Choroid plexus epithelial cell (primary cell): ENCODE measurements around the gene ATP10A.

Experiments used
- DNase-seq: peaks from one replicate; pipeline ENCODE4 v3.0.0-alpha.2; 2010; ENCODE audit warnings: low read depth
- H3K4me3 ChIP-seq: 2 replicates; pipeline ENCODE4 v1.5.1; 2011; ENCODE audit warnings: low read depth, mild to moderate bottlenecking, control low read depth, low read length, moderate library complexity
- TF ChIP-seq, protein P1 (sequence below): conservative IDR thresholded peaks from 2 replicates; pipeline ENCODE4 v1.5.1; 2011; ENCODE audit warnings: low read depth, mild to moderate bottlenecking, control low read depth, inconsistent platforms, low read length, moderate library complexity

ATP10A gene

DNA sequence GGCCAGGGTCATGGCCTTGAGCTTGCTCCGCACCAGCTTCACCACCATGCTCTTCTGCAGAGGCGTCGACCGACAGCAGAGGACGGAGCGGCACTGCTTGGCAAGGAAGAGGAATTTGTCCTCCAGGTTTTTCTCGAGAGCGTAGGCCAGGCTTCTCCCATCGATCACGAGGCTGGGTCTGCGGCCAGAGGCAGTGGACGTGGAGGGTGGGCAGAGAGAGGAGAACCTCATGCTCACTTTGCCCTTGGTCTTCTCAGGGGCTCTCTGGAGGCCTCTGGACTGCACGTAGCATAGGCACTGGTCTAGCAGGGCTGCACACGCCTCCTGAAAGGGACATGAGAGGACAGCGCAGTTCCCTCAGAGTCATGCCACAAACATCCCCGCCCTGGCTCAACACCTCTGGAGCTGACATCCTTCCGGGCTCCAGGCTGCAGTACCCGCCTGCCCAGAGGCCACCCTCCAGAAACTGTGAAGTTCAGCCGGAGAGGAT lies 168.3 kb downstream of the ATP10A start:
- H3K4me3 ChIP-seq: no peak overlapping the region
- DNase-seq: no peak
- TF ChIP-seq, protein P1, sequence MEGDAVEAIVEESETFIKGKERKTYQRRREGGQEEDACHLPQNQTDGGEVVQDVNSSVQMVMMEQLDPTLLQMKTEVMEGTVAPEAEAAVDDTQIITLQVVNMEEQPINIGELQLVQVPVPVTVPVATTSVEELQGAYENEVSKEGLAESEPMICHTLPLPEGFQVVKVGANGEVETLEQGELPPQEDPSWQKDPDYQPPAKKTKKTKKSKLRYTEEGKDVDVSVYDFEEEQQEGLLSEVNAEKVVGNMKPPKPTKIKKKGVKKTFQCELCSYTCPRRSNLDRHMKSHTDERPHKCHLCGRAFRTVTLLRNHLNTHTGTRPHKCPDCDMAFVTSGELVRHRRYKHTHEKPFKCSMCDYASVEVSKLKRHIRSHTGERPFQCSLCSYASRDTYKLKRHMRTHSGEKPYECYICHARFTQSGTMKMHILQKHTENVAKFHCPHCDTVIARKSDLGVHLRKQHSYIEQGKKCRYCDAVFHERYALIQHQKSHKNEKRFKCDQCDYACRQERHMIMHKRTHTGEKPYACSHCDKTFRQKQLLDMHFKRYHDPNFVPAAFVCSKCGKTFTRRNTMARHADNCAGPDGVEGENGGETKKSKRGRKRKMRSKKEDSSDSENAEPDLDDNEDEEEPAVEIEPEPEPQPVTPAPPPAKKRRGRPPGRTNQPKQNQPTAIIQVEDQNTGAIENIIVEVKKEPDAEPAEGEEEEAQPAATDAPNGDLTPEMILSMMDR: no peak

DNA sequence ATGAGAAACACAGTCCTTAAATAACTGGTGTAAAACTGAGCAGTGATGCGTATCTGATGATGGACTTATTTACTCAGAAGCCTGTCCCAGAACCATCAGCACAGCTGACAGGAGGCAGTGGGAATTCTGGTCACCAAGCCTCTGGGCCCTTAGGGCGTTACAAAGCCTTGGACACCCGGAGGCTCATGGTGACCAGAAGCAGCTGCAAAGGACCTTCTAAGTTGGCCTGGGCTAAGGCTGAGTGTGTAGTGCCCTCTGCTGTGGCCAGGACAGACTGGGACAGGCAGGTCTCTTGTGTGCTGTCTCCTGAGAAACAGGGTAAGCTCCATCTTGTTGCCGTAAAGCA lies 168.9 kb downstream of the ATP10A start:
- H3K4me3 ChIP-seq: no peak overlapping the region
- TF ChIP-seq, protein P1: no peak
- DNase-seq: no peak

DNA sequence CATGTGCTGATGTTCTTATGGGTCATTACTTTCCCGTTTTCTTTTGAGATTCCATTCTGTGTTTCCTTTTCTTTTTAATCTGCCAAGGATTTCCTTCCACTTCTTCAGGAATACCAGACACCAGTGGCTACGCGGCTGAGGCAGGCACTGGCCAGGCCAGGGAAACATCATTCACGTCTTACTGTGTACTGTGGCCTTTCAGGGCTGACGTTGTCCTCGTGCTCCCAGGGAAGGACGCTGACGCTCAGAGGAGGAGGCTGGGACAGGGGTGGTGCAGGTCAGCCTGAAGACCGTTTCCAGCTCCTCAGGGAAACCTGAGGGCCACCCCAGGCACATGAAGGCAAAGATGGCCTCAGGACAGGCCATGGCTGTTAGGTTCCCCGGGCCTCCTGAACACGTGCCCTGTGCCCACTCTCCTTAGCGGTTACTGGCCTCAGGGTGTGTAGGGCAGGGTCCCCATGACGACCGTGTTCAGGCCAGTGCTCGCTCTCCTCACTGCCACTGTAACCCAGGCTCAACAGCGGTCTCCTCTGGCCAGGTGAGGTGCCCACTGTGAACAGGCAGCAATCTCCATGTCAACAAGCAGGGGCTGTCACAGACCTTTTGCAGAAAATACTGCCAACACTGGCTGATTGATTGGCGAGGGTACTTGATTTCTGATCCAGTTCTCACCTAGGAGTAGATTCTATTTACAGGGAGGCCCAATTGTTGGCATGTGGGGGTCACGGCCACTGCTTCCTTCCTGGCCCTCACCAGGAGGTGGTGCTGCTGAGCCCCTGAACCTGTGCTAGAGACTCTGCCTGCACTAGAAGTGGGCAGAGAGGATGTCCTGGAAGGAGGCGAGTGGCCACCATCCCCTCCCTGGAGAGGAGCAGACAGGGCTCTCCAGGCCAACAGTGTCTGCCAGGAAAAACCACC lies 169.5 kb downstream of the ATP10A start:
- TF ChIP-seq, protein P1: peak; percentile 46
- no peak for DNase-seq
- no peak overlapping the region for H3K4me3 ChIP-seq

DNA sequence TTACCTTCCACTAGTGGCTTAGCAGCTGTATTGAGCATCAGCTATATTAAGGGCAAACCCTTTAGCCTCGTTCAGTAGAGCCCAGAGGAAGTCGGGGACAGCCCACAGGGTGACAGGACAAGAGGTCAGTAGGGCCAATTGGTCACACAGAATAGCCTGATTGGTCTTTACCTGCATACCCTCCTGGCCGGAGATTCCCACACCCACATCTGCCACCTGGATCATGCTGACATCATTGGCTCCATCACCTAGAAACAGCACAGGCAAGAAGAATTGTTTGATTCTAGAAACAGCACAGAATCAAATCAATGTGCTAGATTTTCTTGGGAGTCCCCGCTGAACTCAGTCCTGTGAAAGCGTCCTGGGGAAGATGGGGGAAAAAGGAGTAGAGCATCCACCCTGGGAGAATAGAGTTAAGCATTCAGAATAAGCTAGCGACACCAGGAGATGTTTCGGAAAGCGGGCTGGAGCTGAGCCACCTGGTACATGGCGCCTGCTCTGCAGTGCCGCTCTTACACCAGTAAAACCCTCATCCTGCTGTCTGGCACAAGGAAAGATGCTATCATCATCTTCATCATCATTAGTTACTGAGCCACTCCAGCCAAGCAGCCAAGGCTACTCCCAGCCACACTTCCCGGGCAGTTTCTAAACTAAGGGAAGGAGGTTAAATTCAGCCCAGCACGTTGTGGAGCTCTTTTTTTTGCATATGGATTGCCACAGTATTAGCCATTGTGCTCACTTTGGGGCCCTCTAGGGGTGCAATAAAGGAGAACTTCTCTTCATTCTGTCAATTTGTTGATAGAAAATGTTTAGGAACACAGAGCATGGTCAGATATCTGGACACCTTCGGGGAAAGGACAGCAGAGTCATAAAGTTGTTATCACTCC lies 171.3 kb downstream of the ATP10A start:
- TF ChIP-seq, protein P1: peak; percentile 24
- DNase-seq: peak; percentile 13
- no peak overlapping the region for H3K4me3 ChIP-seq

DNA sequence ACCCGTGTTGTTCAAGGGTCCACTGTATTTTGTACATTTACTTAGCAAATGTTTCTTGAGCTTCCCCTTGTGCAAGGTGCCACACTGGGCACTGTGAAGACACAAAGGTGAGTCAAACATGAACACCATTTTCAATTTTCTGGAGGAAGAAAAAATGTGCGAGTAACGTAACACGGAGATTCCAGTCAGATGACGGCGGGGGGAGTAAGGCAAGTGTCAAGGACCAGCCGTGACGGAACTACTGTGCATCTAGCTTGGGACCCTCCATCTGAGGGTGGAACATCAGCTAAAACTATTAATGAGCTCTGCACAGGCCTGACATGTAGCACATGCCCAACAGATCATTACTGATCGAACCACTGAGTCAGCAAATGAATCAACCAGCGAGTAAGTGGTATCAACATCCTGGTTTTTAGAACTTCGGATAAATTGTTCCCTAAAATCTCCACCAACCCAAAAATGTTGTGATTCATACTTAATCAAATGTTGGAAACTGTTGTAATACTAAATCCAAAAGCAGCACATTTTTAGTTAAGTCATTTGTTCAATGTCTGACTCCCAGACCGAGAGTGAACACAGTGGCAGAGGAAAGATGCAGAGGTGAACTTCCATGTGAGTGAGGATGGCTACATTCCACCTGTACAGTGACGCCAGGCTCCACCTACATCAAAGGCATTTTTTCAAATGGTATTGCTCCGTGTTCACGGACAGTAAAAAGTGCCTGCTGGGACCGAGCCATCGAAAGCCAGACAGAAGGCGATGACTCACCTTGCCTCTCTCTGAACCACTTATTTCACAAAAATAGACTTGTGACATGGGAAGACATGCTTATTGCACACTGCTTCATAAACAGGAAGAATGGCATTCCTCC lies 172.2 kb downstream of the ATP10A start:
- H3K4me3 ChIP-seq: no peak overlapping the region
- TF ChIP-seq, protein P1: no peak
- peak; percentile 27 for DNase-seq

DNA sequence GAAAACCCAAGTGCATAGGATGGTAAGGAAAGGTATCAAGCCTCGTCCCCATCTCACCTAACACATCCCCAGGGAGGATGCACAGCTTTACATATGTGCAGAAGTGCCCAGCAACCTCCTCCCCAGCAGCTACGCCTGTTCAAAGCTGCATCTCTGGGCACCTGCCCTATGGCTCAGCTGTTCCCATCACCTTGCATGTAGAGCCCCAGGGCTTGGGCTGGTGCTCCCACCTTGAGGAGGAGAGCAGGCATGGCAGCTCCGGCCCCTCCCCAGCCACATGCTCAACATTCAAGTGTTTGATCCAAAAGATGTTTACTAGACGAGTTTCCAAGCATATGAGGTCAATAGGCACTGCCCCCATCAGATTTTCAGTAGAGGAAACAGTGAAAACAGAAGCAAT lies 173.5 kb downstream of the ATP10A start:
- H3K4me3 ChIP-seq: no peak overlapping the region
- TF ChIP-seq, protein P1: no peak
- DNase-seq: no peak
